Mesothelial cell of epicardium (in vitro differentiated cells): ENCODE data around the gene CTDSPL. TPM values are rescaled to one million over a fixed set of nuclear protein-coding genes. Genes with fewer than 3 reads are reported as not detected.
"Not testable (repeated sequence)": the region's sequence is repeated elsewhere in the genome, so short reads cannot be mapped to it uniquely, and the experiment has no call there.

Experiments
- DNase-seq, 2 experiments: peaks; one replicate each; pipeline ENCODE4 v3.0.0; 2021; ENCODE audit warnings: low spot score in 2 of 2; ENCODE audit not compliant: unreplicated experiment in 2 of 2
- H3K27ac Mint-ChIP-seq: 2 replicates; pipeline ENCODE4 v1.8.0; 2021; ENCODE audit warnings: mixed read lengths
- H3K27me3 Mint-ChIP-seq: 2 replicates; pipeline ENCODE4 v1.8.0; 2021; ENCODE audit warnings: low read depth, mixed read lengths
- H3K36me3 Mint-ChIP-seq: 2 replicates; pipeline ENCODE4 v1.8.0; 2021; ENCODE audit warnings: mixed read lengths
- H3K4me1 Mint-ChIP-seq: 2 replicates; pipeline ENCODE4 v1.8.0; 2021; ENCODE audit warnings: mixed read lengths
- H3K4me3 Mint-ChIP-seq: 2 replicates; pipeline ENCODE4 v1.8.0; 2021; ENCODE audit warnings: mild to moderate bottlenecking, moderate library complexity, mixed read lengths
- H3K9me3 Mint-ChIP-seq: 2 replicates; pipeline ENCODE4 v1.8.0; 2021; ENCODE audit warnings: mixed read lengths
- microRNA-seq: library from miRNA; unstranded; fragments of <30 nt; microRNA quantifications from one replicate; pipeline ENCODE4 v1.2.0, GENCODE V29; 2021; ENCODE audit warnings: inconsistent platforms, mixed read lengths
- total RNA-seq: library from RNA; stranded (reverse); gene quantifications from 3 replicates; pipeline ENCODE4 v1.2.1, GENCODE V29; 2021
- TF ChIP-seq, protein P1 (sequence below): fragments of 200-600 bp; sonication (generic); IDR thresholded peaks from one replicate; pipeline ENCODE4 v1.5.0; 2021; ENCODE audit warnings: antibody characterized with exemption; ENCODE audit not compliant: unreplicated experiment

Gene CTDSPL
- total RNA-seq, 1 donor from 2014 or later: 29.9 TPM

DNA sequence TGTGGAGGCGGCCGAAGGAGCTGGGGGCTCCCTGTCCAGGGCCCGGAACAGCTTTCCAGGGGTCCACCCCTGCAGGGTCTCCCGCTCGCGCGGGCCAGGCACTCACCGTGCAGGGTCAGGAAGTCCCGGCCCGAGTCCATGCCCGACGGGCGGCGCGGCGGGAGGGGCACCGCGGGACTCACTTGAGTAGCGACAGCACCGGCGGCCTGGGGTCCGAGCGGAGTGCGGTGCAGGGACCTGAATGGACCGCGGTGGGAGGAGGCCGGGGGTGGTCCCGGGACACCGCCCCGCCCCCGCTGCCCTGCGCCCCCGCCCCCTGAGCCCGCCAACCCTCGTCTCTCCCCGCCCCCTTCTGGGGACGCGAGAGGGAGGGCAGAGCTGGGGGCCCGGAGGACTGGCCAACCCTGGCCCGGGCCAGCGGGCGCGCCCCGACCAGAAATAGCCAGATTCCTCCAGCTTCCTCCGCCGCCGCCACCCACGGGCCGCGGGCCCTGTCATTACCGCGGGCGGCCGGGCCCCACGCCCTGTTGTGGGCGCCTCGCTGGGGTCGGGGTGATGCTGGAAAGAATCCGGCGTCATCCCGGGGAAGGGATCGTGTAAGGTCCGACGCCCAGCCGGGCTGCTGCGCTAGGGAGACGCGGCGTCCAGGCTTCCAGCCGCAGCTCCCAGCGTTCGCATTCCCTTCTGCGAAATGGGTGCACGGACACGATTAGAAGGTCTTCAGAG is 167.9 kb downstream of the CTDSPL start, which contains the start of gene PLCD1:
TSS of gene PLCD1 (minus strand) at position 243 of the 726 bp plus-strand sequence. CDS start at position 140, 103 bp downstream.
- peak within 1 kb of the TSS; percentile 21 for H3K27ac Mint-ChIP-seq
- no peaks in the 10 kb centered on the region for H3K36me3 Mint-ChIP-seq
- peaks cover 29% of the 10 kb centered on the region for H3K27me3 Mint-ChIP-seq
- H3K9me3 Mint-ChIP-seq: no peaks in the 10 kb centered on the region
- DNase-seq: no peak
- peaks cover 19% of the 10 kb centered on the region for H3K4me1 Mint-ChIP-seq
- peak within 1 kb of the TSS; percentile 66 for H3K4me3 Mint-ChIP-seq
- TF ChIP-seq, protein P1, sequence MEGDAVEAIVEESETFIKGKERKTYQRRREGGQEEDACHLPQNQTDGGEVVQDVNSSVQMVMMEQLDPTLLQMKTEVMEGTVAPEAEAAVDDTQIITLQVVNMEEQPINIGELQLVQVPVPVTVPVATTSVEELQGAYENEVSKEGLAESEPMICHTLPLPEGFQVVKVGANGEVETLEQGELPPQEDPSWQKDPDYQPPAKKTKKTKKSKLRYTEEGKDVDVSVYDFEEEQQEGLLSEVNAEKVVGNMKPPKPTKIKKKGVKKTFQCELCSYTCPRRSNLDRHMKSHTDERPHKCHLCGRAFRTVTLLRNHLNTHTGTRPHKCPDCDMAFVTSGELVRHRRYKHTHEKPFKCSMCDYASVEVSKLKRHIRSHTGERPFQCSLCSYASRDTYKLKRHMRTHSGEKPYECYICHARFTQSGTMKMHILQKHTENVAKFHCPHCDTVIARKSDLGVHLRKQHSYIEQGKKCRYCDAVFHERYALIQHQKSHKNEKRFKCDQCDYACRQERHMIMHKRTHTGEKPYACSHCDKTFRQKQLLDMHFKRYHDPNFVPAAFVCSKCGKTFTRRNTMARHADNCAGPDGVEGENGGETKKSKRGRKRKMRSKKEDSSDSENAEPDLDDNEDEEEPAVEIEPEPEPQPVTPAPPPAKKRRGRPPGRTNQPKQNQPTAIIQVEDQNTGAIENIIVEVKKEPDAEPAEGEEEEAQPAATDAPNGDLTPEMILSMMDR: no peak

DNA sequence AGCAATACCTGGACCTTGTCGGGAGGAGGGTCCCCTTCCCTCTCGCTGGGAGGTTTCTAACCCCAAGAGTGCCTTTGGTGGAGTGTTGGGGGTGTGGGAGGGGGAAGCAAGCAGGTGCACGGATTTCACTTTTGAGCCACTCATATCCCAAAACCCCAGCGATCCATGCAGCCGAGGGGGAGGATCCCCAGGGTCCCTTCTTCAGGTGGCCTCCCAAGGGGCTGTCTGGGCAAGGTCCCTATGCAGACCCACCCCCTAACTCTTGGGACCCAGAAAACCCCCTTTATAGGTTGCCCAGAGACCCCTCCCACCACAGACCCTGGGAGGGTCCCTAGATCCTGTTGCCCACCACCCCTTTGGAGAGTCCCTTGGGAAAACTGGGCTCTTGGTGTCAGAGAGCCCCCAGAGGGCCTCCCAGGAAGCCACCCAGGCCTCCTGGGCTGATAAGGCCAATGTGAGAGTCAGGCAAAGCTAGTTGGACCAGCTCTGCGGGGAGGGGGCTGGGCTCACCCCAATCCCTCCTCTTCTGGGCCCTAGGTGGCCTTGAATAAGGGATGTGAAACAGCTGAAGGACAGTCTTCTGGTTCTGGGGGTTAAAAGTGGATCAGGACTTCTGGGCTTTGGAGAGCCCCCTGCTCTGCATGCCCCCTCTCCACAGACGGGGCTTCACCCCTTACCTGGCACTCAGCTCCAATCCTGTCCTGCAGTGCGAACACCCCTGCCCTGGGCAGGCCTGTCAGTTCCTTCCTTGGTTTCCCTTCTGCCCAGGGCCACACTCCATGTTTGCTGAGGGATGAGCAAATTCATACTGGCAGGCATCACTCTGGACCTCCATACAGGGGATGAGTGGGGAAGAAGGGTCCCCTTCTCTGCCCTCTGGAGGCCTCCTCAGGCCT is 168.7 kb downstream of the CTDSPL start:
- Mint-ChIP-seq H3K4me1 (peaks cover 16% of the 10 kb centered on the region), H3K36me3 (no peaks in the 10 kb centered on the region), H3K27ac (peak overlapping the region; percentile 21), H3K9me3 (no peaks in the 10 kb centered on the region), H3K4me3 (peak overlapping the region; percentile 57), H3K27me3 (peaks cover 29% of the 10 kb centered on the region)
- no peak for DNase-seq
- TF ChIP-seq, protein P1: no peak

DNA sequence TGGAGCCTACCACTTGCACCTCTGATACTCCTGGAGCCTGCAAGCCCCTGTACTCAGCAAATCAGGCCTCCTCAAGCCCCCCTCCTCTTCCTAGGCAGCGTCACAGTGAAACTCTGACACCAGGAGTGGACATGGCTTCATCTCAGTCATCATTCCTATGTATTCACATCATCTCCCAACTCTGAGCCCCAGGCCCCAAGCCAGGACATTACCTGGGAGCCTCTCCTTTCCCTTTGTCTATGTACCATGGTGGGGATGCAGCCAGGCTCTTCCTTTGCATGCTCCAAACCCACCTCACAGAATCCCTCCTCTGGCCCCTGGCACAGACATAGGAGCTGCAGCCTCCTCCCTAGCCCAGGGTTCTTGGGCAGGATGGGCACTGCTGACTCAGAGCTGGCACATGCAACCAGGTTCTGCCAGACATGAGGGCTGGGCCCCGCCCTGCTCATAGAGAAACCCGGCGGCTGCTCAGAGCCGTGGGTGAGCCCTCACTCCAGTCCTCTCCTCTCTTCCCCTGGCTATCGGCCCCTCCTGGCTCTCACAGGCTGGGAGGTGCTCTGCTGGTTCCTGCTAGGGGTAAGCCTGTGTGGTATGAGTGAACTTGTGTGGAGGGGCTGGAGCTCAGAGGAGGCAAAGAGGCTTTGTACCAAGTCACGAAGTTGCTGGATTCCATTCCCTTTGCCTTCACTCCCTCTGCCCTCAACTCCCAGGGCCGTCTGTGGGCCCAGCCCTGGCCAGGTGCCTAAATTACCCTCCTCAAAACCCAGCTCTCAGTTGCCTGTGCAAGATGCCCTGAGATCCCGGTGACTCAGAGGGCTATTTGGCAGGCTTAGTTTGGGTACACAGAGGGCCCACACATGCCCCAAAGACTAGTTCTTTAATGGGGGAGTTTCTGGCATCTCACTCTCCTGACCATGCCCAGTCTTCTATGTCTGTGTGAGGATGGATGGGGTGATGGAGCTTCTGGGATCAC is 169.6 kb downstream of the CTDSPL start:
- H3K9me3 Mint-ChIP-seq: no peaks in the 10 kb centered on the region
- TF ChIP-seq, protein P1: no peak
- H3K27me3 Mint-ChIP-seq: peaks cover 29% of the 10 kb centered on the region
- peak overlapping the region; percentile 9 for H3K27ac Mint-ChIP-seq
- no peaks in the 10 kb centered on the region for H3K36me3 Mint-ChIP-seq
- peak overlapping the region; percentile 51 for H3K4me3 Mint-ChIP-seq
- no peak for DNase-seq
- H3K4me1 Mint-ChIP-seq: peaks cover 12% of the 10 kb centered on the region

DNA sequence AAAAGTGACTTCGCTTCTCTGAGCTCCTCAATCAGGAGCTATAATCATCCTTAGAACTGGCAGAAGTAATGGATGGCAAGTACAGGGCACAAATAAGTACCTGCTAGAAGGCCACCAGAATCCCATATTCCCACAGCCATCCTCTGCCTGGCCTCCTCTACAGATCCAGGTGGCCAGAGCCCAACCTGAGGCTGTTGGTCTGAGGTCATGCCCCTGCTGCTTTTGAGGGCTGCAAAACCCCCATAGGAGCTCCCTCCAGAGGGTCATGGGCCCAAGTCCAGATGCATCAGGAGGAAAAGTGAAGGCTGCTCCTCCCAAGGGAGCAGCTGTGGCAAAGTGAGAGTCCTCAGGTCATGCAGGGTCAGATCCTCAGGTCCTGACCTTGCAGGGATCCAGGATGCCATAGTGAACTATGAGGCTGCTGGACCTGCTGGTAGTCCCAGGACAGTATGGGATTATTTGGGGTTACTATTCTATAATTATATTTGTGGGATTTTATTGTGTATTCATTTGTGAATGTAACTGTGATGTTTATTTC is 170.7 kb downstream of the CTDSPL start:
- H3K4me3 Mint-ChIP-seq: no peak overlapping the region
- TF ChIP-seq, protein P1: no peak
- H3K36me3 Mint-ChIP-seq: no peaks in the 10 kb centered on the region
- H3K9me3 Mint-ChIP-seq: no peaks in the 10 kb centered on the region
- H3K27me3 Mint-ChIP-seq: peaks cover 34% of the 10 kb centered on the region
- H3K27ac Mint-ChIP-seq: no peak overlapping the region
- H3K4me1 Mint-ChIP-seq: peaks cover 12% of the 10 kb centered on the region
- no peak for DNase-seq

DNA sequence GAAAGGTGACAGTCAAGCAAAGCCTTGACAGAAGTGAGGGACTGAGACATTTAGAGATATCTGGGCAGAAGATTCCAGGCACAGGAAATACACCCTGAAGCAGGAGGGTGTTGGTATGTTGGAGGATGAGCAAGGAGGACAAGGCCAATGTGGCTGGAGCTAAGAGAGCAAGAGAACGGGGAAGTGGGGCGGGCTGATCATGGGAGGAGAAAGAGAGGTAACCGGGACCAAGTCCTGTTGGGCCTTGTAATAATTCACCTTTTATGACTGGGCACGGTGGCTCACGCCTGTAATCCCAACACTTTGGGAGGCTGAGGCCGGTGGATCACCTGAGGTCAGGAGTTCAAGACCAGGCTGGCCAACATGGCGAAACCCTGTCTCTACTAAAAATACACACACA is 171.9 kb downstream of the CTDSPL start:
- peaks cover 29% of the 10 kb centered on the region for H3K27me3 Mint-ChIP-seq
- H3K4me3 Mint-ChIP-seq, DNase-seq: not testable (repeated sequence)

More for the DNA sequence above, 171.9 kb downstream of the CTDSPL start:
- H3K4me1 Mint-ChIP-seq: peaks cover 11% of the 10 kb centered on the region
- H3K27ac Mint-ChIP-seq, H3K36me3 Mint-ChIP-seq, H3K9me3 Mint-ChIP-seq: not testable (repeated sequence)

Small RNA genes within 50 kb of the gene (microRNA-seq; reads per million reads assigned to microRNA genes)
- 9.7 reads per million, percentile 32 among the genes with 10 or more reads in this experiment for gene MIR26A1

Other genes with a start within 250 kb of the CTDSPL start
- 15.3 to 16.7 TPM (median 16.4 TPM) in 3 replicates for gene VILL, start 128.9 kb downstream of the CTDSPL start, total RNA-seq
- 19.0 to 20.8 TPM (median 20.7 TPM) in 3 replicates for gene PLCD1, start 167.8 kb downstream of the CTDSPL start, total RNA-seq
- 1.3 to 1.8 TPM (median 1.4 TPM) in 3 replicates for gene DLEC1, start 177.3 kb downstream of the CTDSPL start, total RNA-seq